GM23338 (cell line): ENCODE measurements around the gene BZW2. TPM values are rescaled to one million over a fixed set of nuclear protein-coding genes. Genes with fewer than 3 reads are reported as not detected.

Experiments used
- ATAC-seq: fragments of 200-7000 bp; cut with Tn5 transposase; 3 replicates; pipeline ENCODE4 v1.9.1; 2020
- DNase-seq: peaks from one replicate; pipeline ENCODE4 v3.0.0-alpha.2; 2015; ENCODE audit warnings: low spot score
- H2AFZ ChIP-seq: fragments of 200-600 bp; sonication (generic); 2 replicates; pipeline ENCODE4 v1.8.0; 2016; ENCODE audit warnings: antibody characterized with exemption, mild to moderate bottlenecking, moderate library complexity
- H3F3A ChIP-seq: fragments of 200-600 bp; sonication (generic); replicated peaks from 2 replicates; pipeline ENCODE4 v1.8.0; 2017; ENCODE audit warnings: antibody characterized with exemption, mixed run types, low read depth
- H3K27ac ChIP-seq: fragments of 200-600 bp; sonication (generic); 2 replicates; pipeline ENCODE4 v1.6.1; 2016; ENCODE audit warnings: low read depth
- H3K27me3 ChIP-seq: fragments of 200-600 bp; sonication (generic); 2 replicates; pipeline ENCODE4 v1.8.0; 2016; ENCODE audit warnings: mild to moderate bottlenecking, mixed run types, moderate library complexity; ENCODE audit not compliant: insufficient read depth
- H3K36me3 ChIP-seq: fragments of 200-600 bp; sonication (generic); 2 replicates; pipeline ENCODE4 v1.8.0; 2016; ENCODE audit warnings: mild to moderate bottlenecking; ENCODE audit not compliant: insufficient read depth
- H3K4me1 ChIP-seq: fragments of 200-600 bp; sonication (generic); 2 replicates; pipeline ENCODE4 v1.8.0; 2016; ENCODE audit warnings: mild to moderate bottlenecking, moderate library complexity; ENCODE audit not compliant: insufficient read depth
- H3K4me2 ChIP-seq: fragments of 200-600 bp; sonication (generic); 2 replicates; pipeline ENCODE4 v1.7.1; 2017; ENCODE audit warnings: mixed run types
- H3K4me3 ChIP-seq: fragments of 200-600 bp; sonication (generic); 2 replicates; pipeline ENCODE4 v1.6.1; 2016; ENCODE audit warnings: mixed run types
- H3K79me2 ChIP-seq: fragments of 200-600 bp; sonication (generic); replicated peaks from 2 replicates; pipeline ENCODE4 v1.8.0; 2017; ENCODE audit warnings: mild to moderate bottlenecking; ENCODE audit not compliant: insufficient read depth
- H3K9me2 ChIP-seq: fragments of 200-600 bp; sonication (generic); 2 replicates; pipeline ENCODE4 v1.8.0; 2017; ENCODE audit not compliant: insufficient read depth
- H4K20me1 ChIP-seq: fragments of 200-600 bp; sonication (generic); replicated peaks from 2 replicates; pipeline ENCODE4 v1.8.0; 2017; ENCODE audit warnings: mild to moderate bottlenecking; ENCODE audit not compliant: insufficient read depth
- H3K27ac Mint-ChIP-seq: 2 replicates; pipeline ENCODE4 v1.8.0; 2020; ENCODE audit warnings: inconsistent platforms, mild to moderate bottlenecking, moderate library complexity, mixed read lengths
- H3K27me3 Mint-ChIP-seq: 3 replicates; pipeline ENCODE4 v1.8.0; 2022; ENCODE audit warnings: low read depth, mild to moderate bottlenecking, moderate library complexity, mixed read lengths, inconsistent platforms; ENCODE audit not compliant: insufficient read depth, poor library complexity
- H3K36me3 Mint-ChIP-seq: 3 replicates; pipeline ENCODE4 v1.8.0; 2021; ENCODE audit warnings: low read depth, mild to moderate bottlenecking, inconsistent platforms, moderate library complexity, mixed read lengths
- H3K4me1 Mint-ChIP-seq: 3 replicates; pipeline ENCODE4 v1.8.0; 2020; ENCODE audit warnings: mild to moderate bottlenecking, inconsistent platforms, mixed read lengths
- H3K4me3 Mint-ChIP-seq: 3 replicates; pipeline ENCODE4 v1.8.0; 2021; ENCODE audit warnings: moderate library complexity, mild to moderate bottlenecking, inconsistent platforms, mixed read lengths
- H3K9me3 Mint-ChIP-seq: 3 replicates; pipeline ENCODE4 v1.8.0; 2020; ENCODE audit warnings: moderate library complexity, mild to moderate bottlenecking, inconsistent platforms, mixed read lengths
- EZH2 ChIP-seq: fragments of 200-600 bp; sonication (generic); IDR thresholded peaks from one replicate; pipeline ENCODE4 v1.8.0; 2017; ENCODE audit warnings: antibody characterized with exemption, mild to moderate bottlenecking, low read depth; ENCODE audit not compliant: unreplicated experiment
- EZH2phosphoT487 ChIP-seq: fragments of 200-600 bp; sonication (generic); IDR thresholded peaks from one replicate; pipeline ENCODE4 v1.8.1; 2018; ENCODE audit warnings: antibody characterized with exemption; ENCODE audit not compliant: unreplicated experiment
- JUNB ChIP-seq: IDR thresholded peaks from one replicate; pipeline ENCODE4 v1.6.1; 2016; ENCODE audit warnings: antibody characterized with exemption; ENCODE audit not compliant: unreplicated experiment
- NANOG ChIP-seq: IDR thresholded peaks from 2 replicates; pipeline ENCODE4 v1.6.1; 2016; ENCODE audit warnings: antibody characterized with exemption, borderline replicate concordance
- ZNF331 ChIP-seq: fragments of 250-450 bp; sonication (Bioruptor Pico); IDR thresholded peaks from 2 replicates; pipeline ENCODE4 v1.5.0; 2020; ENCODE audit warnings: low read depth, mild to moderate bottlenecking, moderate library complexity
- polyA plus RNA-seq: library from polyadenylated mRNA; unstranded; fragments of >200 nt; fragmentation: Nextera tagmentation; extraction: Ambion mirVana; gene quantifications from 2 replicates; pipeline ENCODE4 v1.2.1, GENCODE V29; 2016
- total RNA-seq: library from RNA; depleted of rRNA; stranded (reverse); fragments of >200 nt; shearing (Covaris generic); gene quantifications from 2 replicates; pipeline ENCODE4 v1.2.3, GENCODE V29; 2014
- TF ChIP-seq, protein P1 (sequence below): fragments of 250-450 bp; sonication (Bioruptor Pico); IDR thresholded peaks from 2 replicates; pipeline ENCODE4 v1.5.0; 2020; ENCODE audit warnings: mild to moderate bottlenecking, moderate library complexity

BZW2 gene
- total and polyA plus RNA-seq, 2 experiments from 2014 or later, result 88.8 to 108 TPM

DNA sequence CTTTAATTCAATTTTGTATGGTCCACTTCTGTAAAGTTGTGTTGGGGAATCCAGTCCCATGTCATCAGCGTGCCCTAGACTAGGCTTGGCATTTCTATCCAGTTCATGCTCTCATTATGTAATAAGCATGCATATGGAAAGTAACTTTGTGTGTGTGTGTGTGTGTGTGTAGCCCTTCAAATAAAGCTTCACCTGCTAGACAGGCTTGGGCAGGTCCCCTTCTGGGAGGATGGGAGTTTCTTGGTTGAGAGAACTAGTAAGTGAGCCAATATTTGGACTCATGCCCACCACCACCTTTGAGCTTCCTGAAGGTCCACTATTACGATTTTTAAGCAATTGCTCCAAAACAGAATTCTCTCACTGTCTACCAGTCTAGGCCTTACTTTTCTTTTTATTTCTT, 6.9 kb downstream of the BZW2 start (continued):
- TF ChIP-seq, protein P1, sequence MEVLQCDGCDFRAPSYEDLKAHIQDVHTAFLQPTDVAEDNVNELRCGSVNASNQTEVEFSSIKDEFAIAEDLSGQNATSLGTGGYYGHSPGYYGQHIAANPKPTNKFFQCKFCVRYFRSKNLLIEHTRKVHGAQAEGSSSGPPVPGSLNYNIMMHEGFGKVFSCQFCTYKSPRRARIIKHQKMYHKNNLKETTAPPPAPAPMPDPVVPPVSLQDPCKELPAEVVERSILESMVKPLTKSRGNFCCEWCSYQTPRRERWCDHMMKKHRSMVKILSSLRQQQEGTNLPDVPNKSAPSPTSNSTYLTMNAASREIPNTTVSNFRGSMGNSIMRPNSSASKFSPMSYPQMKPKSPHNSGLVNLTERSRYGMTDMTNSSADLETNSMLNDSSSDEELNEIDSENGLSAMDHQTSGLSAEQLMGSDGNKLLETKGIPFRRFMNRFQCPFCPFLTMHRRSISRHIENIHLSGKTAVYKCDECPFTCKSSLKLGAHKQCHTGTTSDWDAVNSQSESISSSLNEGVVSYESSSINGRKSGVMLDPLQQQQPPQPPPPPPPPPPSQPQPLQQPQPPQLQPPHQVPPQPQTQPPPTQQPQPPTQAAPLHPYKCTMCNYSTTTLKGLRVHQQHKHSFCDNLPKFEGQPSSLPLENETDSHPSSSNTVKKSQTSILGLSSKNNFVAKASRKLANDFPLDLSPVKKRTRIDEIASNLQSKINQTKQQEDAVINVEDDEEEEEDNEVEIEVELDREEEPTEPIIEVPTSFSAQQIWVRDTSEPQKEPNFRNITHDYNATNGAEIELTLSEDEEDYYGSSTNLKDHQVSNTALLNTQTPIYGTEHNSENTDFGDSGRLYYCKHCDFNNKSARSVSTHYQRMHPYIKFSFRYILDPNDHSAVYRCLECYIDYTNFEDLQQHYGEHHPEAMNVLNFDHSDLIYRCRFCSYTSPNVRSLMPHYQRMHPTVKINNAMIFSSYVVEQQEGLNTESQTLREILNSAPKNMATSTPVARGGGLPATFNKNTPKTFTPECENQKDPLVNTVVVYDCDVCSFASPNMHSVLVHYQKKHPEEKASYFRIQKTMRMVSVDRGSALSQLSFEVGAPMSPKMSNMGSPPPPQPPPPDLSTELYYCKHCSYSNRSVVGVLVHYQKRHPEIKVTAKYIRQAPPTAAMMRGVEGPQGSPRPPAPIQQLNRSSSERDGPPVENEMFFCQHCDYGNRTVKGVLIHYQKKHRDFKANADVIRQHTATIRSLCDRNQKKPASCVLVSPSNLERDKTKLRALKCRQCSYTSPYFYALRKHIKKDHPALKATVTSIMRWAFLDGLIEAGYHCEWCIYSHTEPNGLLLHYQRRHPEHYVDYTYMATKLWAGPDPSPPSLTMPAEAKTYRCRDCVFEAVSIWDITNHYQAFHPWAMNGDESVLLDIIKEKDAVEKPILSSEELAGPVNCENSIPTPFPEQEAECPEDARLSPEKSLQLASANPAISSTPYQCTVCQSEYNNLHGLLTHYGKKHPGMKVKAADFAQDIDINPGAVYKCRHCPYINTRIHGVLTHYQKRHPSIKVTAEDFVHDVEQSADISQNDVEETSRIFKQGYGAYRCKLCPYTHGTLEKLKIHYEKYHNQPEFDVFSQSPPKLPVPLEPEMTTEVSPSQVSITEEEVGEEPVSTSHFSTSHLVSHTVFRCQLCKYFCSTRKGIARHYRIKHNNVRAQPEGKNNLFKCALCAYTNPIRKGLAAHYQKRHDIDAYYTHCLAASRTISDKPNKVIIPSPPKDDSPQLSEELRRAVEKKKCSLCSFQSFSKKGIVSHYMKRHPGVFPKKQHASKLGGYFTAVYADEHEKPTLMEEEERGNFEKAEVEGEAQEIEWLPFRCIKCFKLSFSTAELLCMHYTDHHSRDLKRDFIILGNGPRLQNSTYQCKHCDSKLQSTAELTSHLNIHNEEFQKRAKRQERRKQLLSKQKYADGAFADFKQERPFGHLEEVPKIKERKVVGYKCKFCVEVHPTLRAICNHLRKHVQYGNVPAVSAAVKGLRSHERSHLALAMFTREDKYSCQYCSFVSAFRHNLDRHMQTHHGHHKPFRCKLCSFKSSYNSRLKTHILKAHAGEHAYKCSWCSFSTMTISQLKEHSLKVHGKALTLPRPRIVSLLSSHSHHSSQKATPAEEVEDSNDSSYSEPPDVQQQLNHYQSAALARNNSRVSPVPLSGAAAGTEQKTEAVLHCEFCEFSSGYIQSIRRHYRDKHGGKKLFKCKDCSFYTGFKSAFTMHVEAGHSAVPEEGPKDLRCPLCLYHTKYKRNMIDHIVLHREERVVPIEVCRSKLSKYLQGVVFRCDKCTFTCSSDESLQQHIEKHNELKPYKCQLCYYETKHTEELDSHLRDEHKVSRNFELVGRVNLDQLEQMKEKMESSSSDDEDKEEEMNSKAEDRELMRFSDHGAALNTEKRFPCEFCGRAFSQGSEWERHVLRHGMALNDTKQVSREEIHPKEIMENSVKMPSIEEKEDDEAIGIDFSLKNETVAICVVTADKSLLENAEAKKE, result no peak
- TF ChIP-seq EZH2phosphoT487 (no peak), NANOG (no peak), ZNF331 (CRISPR knock-in tag) (no peak), EZH2 (no peak)

DNA sequence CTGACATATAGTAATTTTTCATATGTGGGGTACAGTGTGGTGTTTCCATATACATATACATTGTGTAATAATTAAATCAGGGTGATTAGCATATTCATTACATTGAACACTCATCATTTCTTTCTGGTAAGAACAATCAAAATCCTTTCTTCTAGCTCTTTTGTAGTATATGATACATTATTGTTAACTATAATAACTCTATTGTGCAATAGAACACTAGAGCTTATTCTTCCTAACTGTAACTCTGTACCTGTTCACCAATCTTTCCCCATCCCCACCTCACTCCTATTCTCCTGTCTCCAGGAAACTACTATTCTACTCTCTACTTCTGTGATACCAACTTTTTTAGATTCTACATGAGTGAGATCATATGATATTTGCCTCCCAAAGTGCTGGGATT, 9.4 kb downstream of the BZW2 start:
- Histone ChIP-seq H3K79me2 (peaks cover 100% of the 10 kb centered on the region), H3K27ac (no peak overlapping the region), H3K9me2 (no peaks in the 10 kb centered on the region), H2AFZ (no peak overlapping the region), H3K4me1 (peaks cover 27% of the 10 kb centered on the region), H3K36me3 (no peaks in the 10 kb centered on the region), H3K4me3 (no peak overlapping the region), H3F3A (no peaks in the 10 kb centered on the region), H3K4me2 (no peak overlapping the region), H3K27me3 (no peaks in the 10 kb centered on the region), H4K20me1 (peaks cover 39% of the 10 kb centered on the region)
- H3K36me3 Mint-ChIP-seq, result no peaks in the 10 kb centered on the region
- H3K4me1 Mint-ChIP-seq, result peaks cover 41% of the 10 kb centered on the region
- DNase-seq (no peak), ATAC-seq (no peak)
- no peak overlapping the region for H3K4me3 Mint-ChIP-seq
- no peak overlapping the region; the same call in 1 of the 2 replicates for H3K27ac Mint-ChIP-seq
- H3K9me3 Mint-ChIP-seq, result no peaks in the 10 kb centered on the region
- H3K27me3 Mint-ChIP-seq, result peaks cover 1% of the 10 kb centered on the region
- TF ChIP-seq JUNB, result no peak
- TF ChIP-seq NANOG, result no peak
- TF ChIP-seq, protein P1, result no peak
